Activated effector memory CD4-positive, alpha-beta T cell treated with anti-CD3 and anti-CD28 coated beads, Interleukin-2, amount 50 U/mL, for 16 hours (primary cell): ENCODE data around the gene GLTP.

Experiments
- DNase-seq: peaks from one replicate; pipeline ENCODE4 v3.0.0-alpha.2; 2020

GLTP gene

DNA sequence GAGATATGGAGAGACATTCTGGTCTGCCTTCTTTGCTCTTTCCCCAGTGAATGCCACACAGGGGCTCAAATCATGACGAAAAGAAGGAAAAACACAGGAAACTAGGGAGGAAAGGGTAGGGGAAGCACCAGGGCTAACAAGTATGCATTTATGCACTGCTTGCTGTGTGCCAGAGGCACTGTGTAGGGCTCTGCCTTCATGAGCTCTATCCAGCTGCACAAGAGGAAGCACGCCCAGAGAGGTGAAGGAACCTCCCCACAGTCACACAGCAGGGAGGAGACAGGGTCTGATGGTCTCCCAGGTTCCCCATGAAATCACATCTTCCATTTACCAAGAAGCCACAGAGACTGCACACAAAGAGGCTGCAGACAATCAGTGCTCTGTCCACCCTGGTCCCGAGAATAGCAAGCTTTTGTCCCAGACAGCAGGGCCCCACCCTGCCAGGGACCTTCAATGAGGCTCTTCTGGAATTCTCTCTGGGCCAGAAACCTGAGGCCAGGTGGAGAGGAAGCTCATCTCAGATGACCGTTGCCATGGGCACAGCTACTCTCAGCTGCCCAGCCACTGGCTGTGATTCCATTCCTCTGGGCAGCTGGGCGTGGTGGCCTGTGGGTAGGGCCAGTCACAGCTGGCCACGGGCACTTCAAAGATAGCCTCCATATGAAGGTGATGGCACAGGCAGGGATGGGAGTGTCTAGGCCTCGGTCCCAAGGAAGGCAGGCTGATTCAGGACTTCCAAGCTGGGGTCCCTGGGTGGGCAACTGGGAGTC lies 39.9 kb downstream of the GLTP start:
- no peak for DNase-seq

DNA sequence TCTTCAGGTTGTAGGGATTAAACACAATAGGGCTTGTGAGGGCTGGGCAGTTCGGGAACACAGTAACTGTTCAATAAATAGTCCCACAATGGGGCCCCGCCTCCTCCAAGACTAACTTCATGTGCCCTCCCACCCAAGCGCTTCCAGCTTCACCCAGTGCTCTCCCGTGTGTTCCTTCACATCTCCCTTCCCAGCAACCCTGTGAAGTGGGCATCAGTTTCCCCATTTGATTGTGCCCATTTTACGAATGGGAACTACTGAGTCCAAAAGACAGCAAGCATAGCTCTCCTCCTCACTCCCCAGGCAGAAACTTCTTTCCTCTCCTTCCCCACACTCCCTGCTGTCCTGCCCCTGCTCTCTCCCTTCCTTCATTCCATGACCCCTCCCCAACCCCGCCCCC lies 40.9 kb downstream of the GLTP start:
- DNase-seq, result no peak

DNA sequence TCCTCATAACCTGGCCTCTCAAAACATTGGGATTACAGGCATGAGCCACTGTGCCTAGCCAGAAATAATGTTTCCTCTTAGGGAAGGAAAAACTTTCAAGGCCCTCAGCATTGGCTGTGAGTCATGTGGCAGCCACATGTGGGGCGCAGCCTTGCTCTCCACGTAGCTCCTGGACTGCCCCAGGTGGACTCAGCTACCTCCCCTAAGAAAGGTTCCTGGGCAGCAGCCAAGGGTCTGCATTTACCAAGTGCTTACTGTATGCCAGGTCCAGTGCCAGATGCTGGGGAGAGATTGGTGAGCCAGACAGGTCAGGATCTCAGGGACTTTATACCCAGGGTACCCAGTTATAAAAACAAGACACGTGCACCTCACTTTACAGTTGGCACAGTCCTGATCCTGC lies 43.4 kb downstream of the GLTP start:
- DNase-seq, result no peak

DNA sequence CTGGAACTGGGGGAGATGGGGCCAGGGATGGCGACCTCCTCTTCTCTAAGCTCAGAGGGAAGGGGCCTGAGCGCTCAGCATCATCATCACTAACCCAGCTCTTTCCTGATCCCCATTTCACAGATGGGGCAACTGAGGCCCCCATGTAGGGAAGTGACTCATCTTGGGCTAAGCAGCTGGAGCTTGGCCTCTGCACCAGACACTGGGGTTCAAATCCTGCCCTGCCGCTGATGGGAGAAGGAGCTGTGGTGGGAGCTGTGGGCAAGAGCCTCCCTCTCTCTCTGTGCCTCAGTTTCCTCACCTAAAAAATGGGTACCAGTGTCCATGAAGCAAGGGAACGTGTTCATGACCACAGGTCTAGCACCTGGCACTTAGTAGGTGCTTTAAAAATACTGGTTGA lies 44.5 kb downstream of the GLTP start:
- no peak for DNase-seq

DNA sequence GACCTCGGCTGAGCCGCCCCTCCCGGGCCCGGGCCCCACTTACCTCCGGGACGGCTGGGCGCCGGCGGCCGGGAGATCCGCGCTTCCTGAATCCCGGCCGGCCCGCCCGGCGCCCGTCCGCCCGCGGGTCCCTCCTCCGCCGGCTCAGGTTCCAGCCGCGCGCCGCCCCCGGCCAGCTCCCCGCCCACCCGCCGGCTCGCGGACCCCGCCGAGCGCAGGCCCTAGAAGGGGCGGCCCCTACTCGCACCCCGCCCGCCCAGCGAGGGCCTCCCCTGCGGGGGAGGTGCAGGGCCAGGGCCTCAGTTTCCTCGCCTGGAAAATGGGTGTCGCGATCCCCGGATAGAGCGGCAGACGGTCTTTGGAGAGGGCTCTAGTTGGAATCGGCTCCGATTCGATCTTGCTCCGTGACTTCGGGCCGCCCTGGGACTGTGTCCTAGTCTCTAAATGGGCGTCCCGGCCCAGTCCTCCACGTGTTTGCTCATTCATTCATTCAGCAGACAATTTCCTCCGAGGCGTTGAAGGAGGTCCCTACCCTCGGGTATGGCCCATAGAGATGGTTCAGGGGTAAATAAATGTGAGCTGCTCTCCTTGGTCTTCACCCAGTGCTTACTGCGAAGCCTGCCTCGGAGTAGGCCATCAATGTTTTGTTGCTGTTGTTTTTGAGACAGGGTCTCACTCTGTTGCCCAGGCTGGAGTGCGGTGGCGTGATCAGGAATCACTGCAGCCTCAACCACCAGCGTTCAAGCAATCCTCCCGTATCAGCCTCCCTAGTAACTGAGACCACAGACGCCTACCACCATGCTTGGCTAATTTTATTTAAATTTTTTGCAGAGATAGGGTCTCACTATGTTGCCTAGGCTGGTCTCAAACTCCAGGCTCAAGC lies 46.8 kb downstream of the GLTP start, which contains the start of gene TRPV4:
Gene TRPV4 (minus strand): TSS at position 92 of the 883 bp plus-strand sequence. CDS start 18,602 bp downstream, outside the sequence.
- no peak for DNase-seq

DNA sequence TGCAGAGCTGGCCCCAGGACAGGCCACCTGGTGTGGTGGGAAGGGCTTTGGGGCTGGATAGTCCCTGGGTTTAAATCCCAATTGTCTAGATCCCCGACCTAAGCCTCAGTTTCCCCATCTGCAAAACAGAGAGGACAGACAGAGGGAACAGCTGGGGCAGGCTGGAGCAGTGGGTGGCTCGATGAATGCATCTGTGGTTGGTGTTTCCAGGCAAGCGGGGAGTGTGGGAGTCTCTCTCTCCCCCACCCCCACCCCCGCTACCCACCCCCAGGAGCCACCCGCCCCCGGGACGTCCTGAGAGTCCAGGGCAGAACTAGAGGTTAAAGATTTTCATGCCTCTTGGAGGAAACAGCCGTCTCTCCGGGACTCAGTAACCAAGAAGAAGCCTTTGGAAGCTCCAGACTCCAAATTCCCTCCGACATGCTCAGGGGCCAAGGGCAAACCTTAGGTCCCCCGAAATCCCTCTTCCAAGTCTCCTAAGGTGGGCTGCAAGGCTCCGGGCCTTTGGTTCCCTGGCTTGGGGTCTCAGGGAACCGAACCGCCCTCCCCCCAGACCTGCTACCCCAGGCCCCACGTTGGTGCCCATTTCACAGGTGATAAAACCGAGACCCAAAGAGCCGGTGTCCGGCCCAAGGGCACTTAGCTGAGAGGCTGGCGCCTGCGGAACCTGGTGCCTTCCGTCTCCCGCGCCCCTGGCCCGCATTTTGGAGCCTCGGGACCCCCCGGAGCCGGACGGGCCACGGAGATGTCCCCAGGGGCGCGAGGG lies 47.6 kb downstream of the GLTP start:
- no peak for DNase-seq

DNA sequence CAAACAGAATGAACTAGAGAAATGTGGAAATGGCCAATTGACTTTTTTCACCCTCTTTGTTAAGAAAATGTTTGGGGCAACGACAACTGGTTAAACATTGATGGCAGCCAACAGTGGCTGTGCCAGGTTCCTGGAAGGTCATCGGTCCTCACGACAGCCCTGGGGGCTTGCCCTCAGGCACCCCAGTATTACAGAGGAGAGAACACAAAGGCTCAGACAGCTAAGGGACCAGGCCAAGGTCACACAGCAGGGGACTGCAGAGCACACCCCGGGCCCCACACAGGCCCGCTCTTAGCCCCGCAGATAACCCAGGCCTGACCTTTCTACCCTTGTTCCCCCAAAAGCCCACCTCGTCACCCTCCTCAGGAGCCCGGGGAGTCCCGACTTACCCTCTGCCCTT lies 48.4 kb downstream of the GLTP start:
- no peak for DNase-seq

DNA sequence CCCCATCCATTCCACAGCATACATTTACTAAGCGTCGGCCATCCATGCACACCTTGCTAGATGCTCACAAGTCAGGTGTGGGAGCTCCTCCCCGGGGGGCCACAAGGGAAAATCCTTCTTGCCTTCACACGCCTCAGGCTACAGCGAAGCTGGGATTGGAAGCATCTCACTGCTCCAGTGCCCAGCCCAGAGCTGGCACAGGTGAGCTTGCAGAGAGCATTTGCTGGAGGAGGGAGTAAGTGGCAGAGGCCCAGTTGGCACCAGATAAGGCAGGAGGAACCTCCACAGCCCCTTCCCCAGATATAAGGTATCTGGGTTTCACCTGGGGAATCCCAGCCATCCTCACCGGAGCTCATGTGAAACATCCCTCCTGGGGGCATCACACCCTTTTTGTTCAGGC lies 49.0 kb downstream of the GLTP start:
- DNase-seq, result no peak

DNA sequence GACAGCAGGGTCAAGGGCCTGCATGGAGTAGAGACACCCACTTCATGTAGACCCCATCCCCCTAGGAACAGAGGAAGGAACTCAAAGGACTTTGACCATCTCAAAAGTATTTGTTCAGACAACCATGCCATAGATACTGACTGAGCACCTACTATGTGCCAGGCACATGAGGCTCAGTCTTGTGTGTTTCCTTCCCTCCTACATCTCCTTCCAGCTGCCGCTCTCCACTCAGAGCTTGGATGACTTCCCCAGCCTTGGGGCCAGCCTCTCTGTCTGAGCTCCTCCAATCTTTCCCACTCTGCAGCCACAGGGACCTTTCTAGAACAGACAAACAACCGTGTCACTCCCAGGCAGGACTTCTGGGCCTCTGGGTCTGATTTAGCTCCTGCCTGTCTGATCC lies 49.6 kb downstream of the GLTP start:
- no peak for DNase-seq

DNA sequence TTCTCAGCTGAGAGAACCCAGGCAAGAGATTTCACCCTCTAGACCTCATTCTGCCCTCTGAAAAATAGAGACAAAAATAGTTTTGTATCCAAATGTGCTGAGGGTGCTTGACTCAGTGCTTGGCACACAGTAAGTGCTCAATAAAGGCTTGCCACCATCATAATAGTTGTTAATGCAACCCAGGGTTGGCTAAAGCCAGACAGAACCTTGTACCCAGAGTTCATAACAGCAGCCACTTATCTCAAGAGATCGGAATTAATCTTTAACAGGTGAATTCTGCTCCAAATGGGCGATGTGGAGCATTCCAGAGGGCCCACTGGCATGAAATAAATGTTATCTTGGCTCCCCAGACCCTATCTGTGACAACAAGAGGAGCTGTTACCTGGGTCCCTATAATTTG lies 50.1 kb downstream of the GLTP start:
- no peak for DNase-seq

DNA sequence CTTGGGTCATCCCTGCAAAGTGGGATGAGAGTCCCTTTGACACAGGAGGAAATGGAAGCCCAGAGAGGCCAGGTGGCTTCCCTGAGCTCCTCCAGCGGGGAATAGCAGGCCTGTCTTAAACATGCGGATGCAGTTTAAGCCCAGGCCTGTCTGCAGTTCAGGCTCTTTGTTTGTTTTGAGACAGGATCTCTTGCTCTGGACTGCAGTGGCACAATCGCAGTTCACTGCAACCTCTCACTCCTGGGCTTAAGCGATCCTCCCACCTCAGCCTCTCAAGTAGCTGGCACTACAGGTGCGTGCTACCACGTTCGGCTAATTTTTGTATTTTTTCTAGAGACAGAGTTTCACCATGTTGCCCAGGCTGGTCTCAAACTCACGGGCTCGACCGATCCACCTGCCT lies 50.7 kb downstream of the GLTP start:
- DNase-seq, result no peak

DNA sequence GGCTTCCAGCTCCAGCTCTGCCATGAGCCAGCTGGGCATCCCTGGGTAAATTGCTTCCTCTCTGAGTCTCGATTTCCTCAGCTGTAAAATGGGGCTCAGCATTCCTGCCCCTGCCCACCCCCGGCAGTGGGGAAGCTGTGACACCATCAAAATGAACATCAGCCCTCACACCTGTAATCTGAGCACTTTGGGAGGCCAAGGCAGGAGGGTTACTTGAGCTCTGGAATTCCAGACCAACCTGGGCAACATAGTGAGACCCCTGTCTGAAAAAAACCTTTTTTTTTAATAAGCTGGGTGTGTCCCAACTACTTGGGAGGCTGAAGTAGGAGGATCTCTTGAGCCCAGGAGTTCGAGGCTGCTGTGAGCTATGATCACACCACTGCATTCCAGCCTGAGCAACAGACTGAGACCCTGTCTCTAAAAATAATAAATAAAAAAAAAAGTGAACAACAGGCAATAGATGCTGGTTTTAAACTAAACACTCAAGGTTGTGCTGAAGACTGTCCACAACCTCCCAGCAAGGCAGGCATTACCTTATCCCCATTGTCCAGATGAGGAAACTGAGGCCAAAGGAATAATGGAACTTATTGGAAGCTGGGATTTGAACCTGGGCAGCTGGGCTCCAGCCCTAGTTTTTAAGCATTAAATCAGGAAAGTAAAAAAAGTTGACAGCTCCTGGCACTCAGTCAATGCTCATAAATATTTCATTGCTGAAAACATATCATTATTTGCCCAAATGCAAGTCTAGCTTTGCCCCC lies 51.4 kb downstream of the GLTP start:
- no peak for DNase-seq

DNA sequence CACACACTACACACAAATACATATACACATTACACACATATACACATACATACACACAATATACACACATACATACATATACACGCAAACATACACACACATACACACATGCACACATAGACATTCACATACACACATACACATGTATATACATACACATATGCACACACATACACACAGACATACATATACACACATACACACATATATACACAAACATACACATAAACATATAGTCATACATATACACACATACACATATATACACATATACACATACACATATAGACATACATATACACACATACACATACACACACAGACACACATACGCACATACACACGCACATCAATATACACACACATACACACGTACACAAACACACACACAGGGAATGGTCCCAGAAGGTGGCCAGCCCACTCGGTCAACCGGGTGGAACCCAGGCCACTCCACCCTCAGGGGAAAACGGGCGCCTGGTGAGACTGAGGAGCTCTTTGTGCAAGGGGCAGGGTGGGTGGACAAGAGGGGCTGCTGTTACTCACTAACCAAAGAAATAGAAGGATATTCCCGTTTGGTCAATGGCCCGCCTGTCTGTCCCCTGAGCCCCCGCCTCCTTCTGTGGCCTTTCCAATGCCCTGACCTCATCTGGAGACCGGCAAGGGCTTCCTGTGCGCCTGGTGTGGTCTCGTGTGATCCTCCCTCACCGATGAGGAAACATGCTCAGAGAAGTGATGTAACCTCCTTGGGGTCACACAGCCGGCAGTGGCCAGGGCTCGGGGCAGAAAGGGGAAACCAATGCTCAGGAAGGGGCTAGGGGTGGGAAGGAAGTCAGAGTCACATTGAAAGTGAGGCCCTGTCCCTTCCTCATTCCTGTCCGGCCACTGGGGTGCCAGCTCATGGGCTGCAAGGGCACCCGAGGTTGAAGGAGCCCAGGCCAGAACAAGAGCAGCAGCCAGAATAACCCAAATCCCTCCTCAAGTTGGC lies 52.5 kb downstream of the GLTP start:
- DNase-seq, result no peak

DNA sequence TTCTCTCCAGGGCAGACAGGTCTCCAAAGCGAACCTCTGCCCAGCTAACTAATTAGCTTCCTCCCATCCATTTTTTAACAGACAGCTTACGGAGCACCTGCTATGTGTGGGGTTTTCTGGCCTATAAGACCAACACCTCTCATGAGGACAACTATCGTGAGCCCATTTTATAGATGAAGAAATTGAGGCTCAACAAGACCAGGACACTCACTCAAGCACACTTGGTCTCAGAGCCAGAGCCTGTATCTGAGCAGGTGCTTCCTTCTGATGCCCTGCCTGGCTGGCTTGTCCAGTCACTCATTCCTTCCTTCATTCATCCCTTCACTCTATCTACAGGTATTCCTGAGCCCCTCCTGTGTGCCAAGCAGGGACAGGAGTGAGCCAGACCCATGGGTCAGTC lies 53.3 kb downstream of the GLTP start:
- no peak for DNase-seq

DNA sequence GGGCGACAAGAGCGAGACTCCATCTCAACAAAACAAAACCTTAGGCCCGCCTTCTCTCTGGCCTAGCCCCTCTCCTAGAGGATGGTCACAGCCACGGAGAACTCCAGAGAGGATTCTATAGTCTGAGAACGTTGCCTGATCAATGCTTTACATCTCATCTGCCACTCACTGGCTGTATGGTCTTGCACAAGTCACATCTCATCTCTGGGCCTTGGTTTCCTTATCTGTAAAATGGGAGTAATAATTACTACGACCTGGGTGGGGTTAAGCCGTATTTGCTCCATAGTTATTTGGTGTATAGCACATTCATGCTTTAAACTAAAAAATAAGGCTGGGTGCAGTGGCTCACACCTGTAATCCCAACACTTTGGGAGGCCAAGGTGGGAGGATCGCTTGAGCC lies 55.6 kb downstream of the GLTP start:
- DNase-seq, result no peak

DNA sequence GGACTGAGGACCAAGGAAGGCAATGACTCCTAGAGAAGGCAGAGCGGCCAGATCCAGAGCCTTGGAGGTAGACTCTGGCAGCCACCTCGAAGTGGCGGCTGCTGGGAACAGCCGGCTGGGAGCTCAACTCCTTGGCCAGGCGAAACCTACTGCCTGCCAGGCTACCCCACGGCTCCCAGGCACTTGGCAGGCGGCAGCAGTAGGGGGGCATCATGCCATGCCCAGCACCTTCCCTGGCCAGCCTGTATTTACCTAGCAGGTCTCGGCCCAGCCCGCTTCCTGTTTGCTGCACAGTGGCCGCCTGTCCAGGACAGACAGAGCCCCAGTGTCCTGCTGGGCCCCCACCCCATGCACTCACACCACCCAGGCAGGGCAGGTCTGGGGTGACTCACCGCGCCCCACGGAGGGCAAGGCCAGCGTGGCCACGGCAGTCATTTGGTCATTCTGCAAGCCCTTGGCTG lies 57.4 kb downstream of the GLTP start:
- DNase-seq, result no peak

DNA sequence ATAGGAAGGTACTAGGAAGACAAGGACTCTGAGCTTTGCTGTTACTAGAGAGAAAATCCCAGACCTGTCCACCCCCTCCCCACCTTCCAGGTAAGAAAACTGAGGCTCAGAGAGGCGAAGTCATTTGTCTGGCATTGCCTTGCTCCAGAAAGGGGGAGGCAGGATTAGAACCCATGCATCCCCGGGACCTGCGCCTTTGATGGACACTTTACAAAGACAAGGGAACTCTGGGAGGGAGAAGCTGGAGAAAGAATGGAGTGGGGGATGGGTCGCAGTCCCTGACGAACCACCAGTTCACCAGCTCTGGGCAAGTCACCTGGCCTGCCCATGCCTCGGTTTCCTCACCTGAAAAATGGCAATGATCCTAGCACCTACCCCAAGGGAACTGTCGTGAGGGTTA lies 57.9 kb downstream of the GLTP start:
- no peak for DNase-seq

DNA sequence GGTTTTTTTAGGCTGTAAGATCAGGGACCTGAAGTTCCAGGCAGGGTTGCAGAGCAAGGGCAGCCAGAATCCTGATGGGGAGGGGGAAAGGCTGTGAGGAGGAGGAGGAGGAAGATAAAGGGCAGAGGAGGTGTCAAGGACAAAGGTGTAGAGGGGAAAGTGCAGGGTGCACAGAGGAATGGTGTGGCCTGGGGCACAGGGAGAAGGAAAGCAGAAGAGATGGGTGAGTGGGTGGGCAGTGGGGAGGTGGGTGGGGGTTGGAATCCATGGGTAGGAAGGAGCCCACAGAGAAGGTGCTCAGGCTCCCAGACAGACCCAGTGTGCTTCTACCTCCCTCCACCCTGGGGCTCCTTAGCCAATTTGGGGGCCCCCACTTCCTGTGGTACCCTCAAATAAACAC lies 58.4 kb downstream of the GLTP start:
- no peak for DNase-seq

DNA sequence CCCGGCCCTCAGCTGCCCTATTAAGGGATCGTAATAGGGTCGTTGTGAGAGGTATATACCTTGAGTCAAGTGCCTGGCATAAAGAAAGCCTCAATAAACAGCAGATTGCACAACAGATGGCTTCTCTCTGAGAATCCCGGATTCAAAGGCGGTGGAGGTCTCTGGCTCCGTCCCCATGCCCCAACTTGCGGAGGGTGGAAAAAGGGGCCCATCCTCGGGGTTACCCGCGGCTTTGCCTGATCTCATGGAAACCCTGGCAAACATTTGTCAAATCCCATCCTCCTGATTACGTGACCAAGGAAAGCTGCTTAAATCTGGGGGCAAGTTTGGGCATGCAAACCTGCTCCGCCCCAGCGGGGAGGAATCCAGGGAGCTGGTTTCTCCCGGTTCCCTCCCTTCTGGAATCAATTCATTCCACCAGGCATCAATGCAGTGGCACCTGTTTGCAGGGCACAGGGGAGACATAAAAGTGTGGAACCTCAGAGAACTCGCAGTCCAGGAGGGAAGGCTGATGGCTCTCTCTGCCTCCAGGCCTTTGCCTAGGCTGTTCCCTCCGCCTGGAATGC lies 59.4 kb downstream of the GLTP start:
- no peak for DNase-seq

DNA sequence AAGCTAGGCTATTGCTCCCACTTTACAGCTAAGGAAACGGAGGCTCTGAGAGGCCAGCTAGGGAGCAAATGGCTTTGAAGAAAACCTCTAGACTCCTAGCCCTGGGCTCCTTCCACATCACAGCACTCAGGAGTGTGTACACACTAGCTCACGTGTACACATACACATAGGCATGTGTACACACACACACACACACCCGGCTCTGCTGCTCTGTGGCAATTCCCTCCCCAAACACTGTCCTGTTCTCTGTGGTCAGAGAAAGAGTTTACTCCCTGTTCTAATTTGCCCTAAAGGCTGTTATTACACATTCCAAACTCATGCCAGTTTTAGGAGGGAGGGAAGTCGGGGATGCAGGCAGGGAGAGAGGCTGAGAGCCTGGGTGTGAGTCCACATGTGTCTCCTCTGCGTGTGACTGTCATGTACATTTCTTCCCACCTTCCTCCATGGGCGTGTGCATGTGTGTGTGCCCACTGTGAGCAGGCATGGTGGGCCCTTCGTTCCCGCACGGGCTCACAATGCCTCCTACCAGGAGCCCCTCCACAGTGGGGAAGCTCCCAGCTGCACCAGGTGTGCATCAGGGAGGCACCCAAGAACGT lies 61.3 kb downstream of the GLTP start:
- DNase-seq, result no peak

DNA sequence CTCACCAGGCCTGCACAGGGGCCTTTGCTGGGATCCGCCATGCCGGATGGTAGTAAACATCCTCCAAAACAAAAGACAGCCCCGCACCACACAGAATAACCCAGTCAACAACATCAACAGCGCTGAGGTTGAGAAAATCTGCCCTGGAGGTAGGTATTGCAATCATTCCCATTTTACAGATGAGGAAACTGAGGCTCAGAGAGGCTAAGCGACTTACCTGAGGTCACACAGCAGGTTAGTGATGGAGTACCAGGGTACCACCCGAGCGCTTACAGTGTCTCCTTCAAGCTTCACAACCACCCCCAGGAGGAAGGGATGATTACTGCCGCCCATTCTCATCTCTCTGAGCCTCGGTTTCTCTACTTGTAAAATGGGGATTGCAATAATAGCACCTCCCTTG lies 62.1 kb downstream of the GLTP start:
- no peak for DNase-seq
